ENCODE measurements around the gene DOK7.
"Not testable (repeated sequence)": the region's sequence is repeated elsewhere in the genome, so short reads cannot be mapped to it uniquely, and the experiment has no call there.

DNA sequence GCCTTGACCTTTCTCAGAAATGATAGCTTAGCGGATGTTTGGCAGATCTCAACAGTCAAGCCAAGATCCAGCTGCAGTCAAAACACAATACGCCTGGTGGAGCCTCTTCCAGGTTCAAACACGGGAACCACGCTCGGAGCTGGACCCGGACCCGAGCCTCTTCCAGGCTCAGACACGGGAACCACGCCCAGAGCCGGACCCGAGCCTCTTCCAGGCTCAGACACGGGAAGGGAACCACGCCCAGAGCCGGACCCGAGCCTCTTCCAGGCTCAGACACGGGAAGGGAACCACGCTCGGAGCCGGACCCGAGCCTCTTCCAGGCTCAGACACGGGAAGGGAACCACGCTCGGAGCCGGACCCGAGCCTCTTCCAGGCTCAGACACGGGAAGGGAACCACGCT, 48.5 kb downstream of the DOK7 start:
- TF ChIP-seq, protein P1, sequence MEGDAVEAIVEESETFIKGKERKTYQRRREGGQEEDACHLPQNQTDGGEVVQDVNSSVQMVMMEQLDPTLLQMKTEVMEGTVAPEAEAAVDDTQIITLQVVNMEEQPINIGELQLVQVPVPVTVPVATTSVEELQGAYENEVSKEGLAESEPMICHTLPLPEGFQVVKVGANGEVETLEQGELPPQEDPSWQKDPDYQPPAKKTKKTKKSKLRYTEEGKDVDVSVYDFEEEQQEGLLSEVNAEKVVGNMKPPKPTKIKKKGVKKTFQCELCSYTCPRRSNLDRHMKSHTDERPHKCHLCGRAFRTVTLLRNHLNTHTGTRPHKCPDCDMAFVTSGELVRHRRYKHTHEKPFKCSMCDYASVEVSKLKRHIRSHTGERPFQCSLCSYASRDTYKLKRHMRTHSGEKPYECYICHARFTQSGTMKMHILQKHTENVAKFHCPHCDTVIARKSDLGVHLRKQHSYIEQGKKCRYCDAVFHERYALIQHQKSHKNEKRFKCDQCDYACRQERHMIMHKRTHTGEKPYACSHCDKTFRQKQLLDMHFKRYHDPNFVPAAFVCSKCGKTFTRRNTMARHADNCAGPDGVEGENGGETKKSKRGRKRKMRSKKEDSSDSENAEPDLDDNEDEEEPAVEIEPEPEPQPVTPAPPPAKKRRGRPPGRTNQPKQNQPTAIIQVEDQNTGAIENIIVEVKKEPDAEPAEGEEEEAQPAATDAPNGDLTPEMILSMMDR (IDR thresholded peaks at IDR 0.05): not testable (repeated sequence)
- TF ChIP-seq ZFX (IDR thresholded peaks at IDR 0.05; ENCODE audit: borderline replicate concordance): not testable (repeated sequence)

All from 22Rv1 (cell line).